ENCODE data around the gene SCAMP5. TPM values are rescaled to one million over a fixed set of nuclear protein-coding genes. Genes with fewer than 3 reads are reported as not detected.

The SCAMP5 gene
- total and polyA plus RNA-seq, 2 of the 13 experiments (the other 11 are each of a cell fraction or from before 2014, with no cell fraction given): 34.3 to 49.0 TPM

GRCh38 chr15:74995779-74996765 is 709 bp downstream of the SCAMP5 start (continued):
- no peak for TF ChIP-seq SOX13 (IDR thresholded peaks at IDR 0.05)
- TF ChIP-seq SOX13 (CRISPR knock-in tag; conservative IDR thresholded peaks at IDR 0.05 in 1 of 2, IDR thresholded peaks at IDR 0.05 in 1 of 2): no peak; a peak in 1 of 4 replicates
- TF ChIP-seq PHF5A (CRISPR knock-in tag; IDR thresholded peaks at IDR 0.05; ENCODE audit: low read depth, unreplicated experiment): no peak
- TF ChIP-seq IRF9 (CRISPR knock-in tag; IDR thresholded peaks at IDR 0.05; ENCODE audit: borderline replicate concordance): no peak
- TF ChIP-seq NR2F1 (CRISPR knock-in tag; IDR thresholded peaks at IDR 0.05): no peak
- no peak for TF ChIP-seq ZNF512 (CRISPR knock-in tag; IDR thresholded peaks at IDR 0.05)
- TF ChIP-seq ZUFSP (CRISPR knock-in tag; IDR thresholded peaks at IDR 0.05; ENCODE audit: borderline replicate concordance): no peak
- TF ChIP-seq TFE3 (CRISPR knock-in tag; IDR thresholded peaks at IDR 0.05): no peak
- peak; percentile 91 for TF ChIP-seq CREB1 (IDR thresholded peaks at IDR 0.05)
- peak; percentile 61 for TF ChIP-seq CREB1 (CRISPR knock-in tag; IDR thresholded peaks at IDR 0.05)
- TF ChIP-seq E2F2 (CRISPR knock-in tag; IDR thresholded peaks at IDR 0.05; ENCODE audit: borderline replicate concordance): no peak
- no peak for TF ChIP-seq ZNF619 (CRISPR knock-in tag; IDR thresholded peaks at IDR 0.05)
- TF ChIP-seq LRRFIP1 (CRISPR knock-in tag; conservative IDR thresholded peaks at IDR 0.05): no peak
- no peak for TF ChIP-seq FOSL2 (CRISPR knock-in tag; IDR thresholded peaks at IDR 0.05)
- no peak for TF ChIP-seq ZNF839 (CRISPR knock-in tag; IDR thresholded peaks at IDR 0.05; ENCODE audit: borderline replicate concordance)
- no peak for TF ChIP-seq ZNF3 (CRISPR knock-in tag; IDR thresholded peaks at IDR 0.05)
- TF ChIP-seq NCOA2 (CRISPR knock-in tag; IDR thresholded peaks at IDR 0.05): no peak

Data from HepG2 (cell line).